ENCODE data around the gene NUDT14. TPM values are rescaled to one million over a fixed set of nuclear protein-coding genes. Genes with fewer than 3 reads are reported as not detected.

Gene NUDT14
- total RNA-seq, 2 donors from 2014 or later, result 32.9 to 36.5 TPM

GRCh38 chr14:105162669-105162979 lies 18.5 kb downstream of the NUDT14 start:
- Histone ChIP-seq H3K27ac (no peak overlapping the region), H3K27me3 (replicated peaks; ENCODE audit: insufficient read depth) (no peaks in the 10 kb centered on the region), H3K4me3 (no peak overlapping the region), H3K4me1 (replicated peaks) (no peaks in the 10 kb centered on the region), H3K36me3 (no peaks in the 10 kb centered on the region), H3K9me3 (no peaks in the 10 kb centered on the region)
- intact Hi-C loops (cut with DNase I), result no loop called here
- no peak for TF ChIP-seq CTCF (IDR thresholded peaks at IDR 0.05)
- TF ChIP-seq POLR2AphosphoS5 (IDR thresholded peaks at IDR 0.05), result no peak
- TF ChIP-seq POLR2A (IDR thresholded peaks at IDR 0.05), result no peak
- DNase-seq (ENCODE audit: low spot score), result no peak
- 97% methylated on average over 2 of the region's 2 CpGs for WGBS

GRCh38 chr14:105161964-105162668 lies 19.0 kb downstream of the NUDT14 start:
- intact Hi-C loops (cut with DNase I), result no loop called here
- Histone ChIP-seq H3K27me3 (replicated peaks; ENCODE audit: insufficient read depth) (no peaks in the 10 kb centered on the region), H3K27ac (no peak overlapping the region), H3K4me3 (no peak overlapping the region), H3K36me3 (no peaks in the 10 kb centered on the region), H3K4me1 (replicated peaks) (no peaks in the 10 kb centered on the region), H3K9me3 (no peaks in the 10 kb centered on the region)
- WGBS, result 75% methylated on average over 10 of the region's 10 CpGs
- TF ChIP-seq CTCF (IDR thresholded peaks at IDR 0.05) (no peak), POLR2A (IDR thresholded peaks at IDR 0.05) (no peak), POLR2AphosphoS5 (IDR thresholded peaks at IDR 0.05) (no peak)
- no peak for DNase-seq (ENCODE audit: low spot score)

GRCh38 chr14:105161309-105161708 lies 19.8 kb downstream of the NUDT14 start:
- H3K4me1 ChIP-seq (replicated peaks), result no peaks in the 10 kb centered on the region
- intact Hi-C loops (cut with DNase I), result no loop called here
- DNase-seq (ENCODE audit: low spot score), result peak; percentile 33
- no peaks in the 10 kb centered on the region for H3K9me3 ChIP-seq
- H3K4me3 ChIP-seq, result no peak overlapping the region
- H3K27me3 ChIP-seq (replicated peaks; ENCODE audit: insufficient read depth), result no peaks in the 10 kb centered on the region
- H3K27ac ChIP-seq, result no peak overlapping the region
- H3K36me3 ChIP-seq, result no peaks in the 10 kb centered on the region
- WGBS, result 66% methylated on average over 15 of the region's 15 CpGs
- TF ChIP-seq CTCF (IDR thresholded peaks at IDR 0.05), result no peak
- TF ChIP-seq POLR2AphosphoS5 (IDR thresholded peaks at IDR 0.05), result peak; percentile 27

GRCh38 chr14:105160776-105161175 lies 20.3 kb downstream of the NUDT14 start:
- H3K9me3 ChIP-seq, result no peaks in the 10 kb centered on the region
- 80% methylated on average over 12 of the region's 12 CpGs for WGBS
- H3K4me3 ChIP-seq, result no peak overlapping the region
- no peaks in the 10 kb centered on the region for H3K36me3 ChIP-seq
- intact Hi-C loops (cut with DNase I), result no loop called here
- TF ChIP-seq POLR2A (IDR thresholded peaks at IDR 0.05) (no peak), CTCF (IDR thresholded peaks at IDR 0.05) (no peak), POLR2AphosphoS5 (IDR thresholded peaks at IDR 0.05) (no peak)
- H3K4me1 ChIP-seq (replicated peaks), result no peaks in the 10 kb centered on the region
- no peaks in the 10 kb centered on the region for H3K27me3 ChIP-seq (replicated peaks; ENCODE audit: insufficient read depth)
- H3K27ac ChIP-seq, result no peak overlapping the region
- DNase-seq (ENCODE audit: low spot score), result no peak

GRCh38 chr14:105159344-105159743 lies 21.8 kb downstream of the NUDT14 start:
- Histone ChIP-seq H3K4me3 (no peak overlapping the region), H3K9me3 (no peaks in the 10 kb centered on the region), H3K4me1 (replicated peaks) (no peaks in the 10 kb centered on the region), H3K27me3 (replicated peaks; ENCODE audit: insufficient read depth) (no peaks in the 10 kb centered on the region), H3K27ac (no peak overlapping the region), H3K36me3 (no peaks in the 10 kb centered on the region)
- DNase-seq (ENCODE audit: low spot score), result no peak
- WGBS, result 76% methylated on average over 14 of the region's 14 CpGs
- intact Hi-C loops (cut with DNase I), result no loop called here
- TF ChIP-seq POLR2AphosphoS5 (IDR thresholded peaks at IDR 0.05) (no peak), CTCF (IDR thresholded peaks at IDR 0.05) (no peak), POLR2A (IDR thresholded peaks at IDR 0.05) (no peak)

Data from prostate gland (tissue), 2 donors.